Fibroblast of lung (primary cell): Measurements from ENCODE around the gene CACFD1. TPM values are rescaled to one million over a fixed set of nuclear protein-coding genes. Genes with fewer than 3 reads are reported as not detected.

Experiments used
- DNase-seq, 2 donors: peaks; one replicate each; pipeline versions ENCODE4 v3.0.0 to v3.0.0-alpha.2; 2010; ENCODE audit warnings: low read depth in 2 of 2
- H2AFZ ChIP-seq: 2 replicates; pipeline ENCODE4 v1.5.1; 2012; ENCODE audit warnings: low read length, control low read depth, inconsistent platforms
- H3K27ac ChIP-seq: 2 replicates; pipeline ENCODE4 v1.5.1; 2011; ENCODE audit warnings: low read length, control low read depth; ENCODE audit not compliant: insufficient read depth
- H3K27me3 ChIP-seq: 2 replicates; pipeline ENCODE4 v1.5.1; 2011; ENCODE audit warnings: mild to moderate bottlenecking, low read length; ENCODE audit not compliant: control insufficient read depth, insufficient read depth
- H3K36me3 ChIP-seq: 2 replicates; pipeline ENCODE4 v1.5.1; 2011; ENCODE audit warnings: low read length; ENCODE audit not compliant: control insufficient read depth, insufficient read depth
- H3K4me1 ChIP-seq: 2 replicates; pipeline ENCODE4 v1.5.1; 2011; ENCODE audit warnings: low read length; ENCODE audit not compliant: control insufficient read depth, insufficient read depth; ENCODE audit errors: extremely low read depth
- H3K4me2 ChIP-seq: 2 replicates; pipeline ENCODE4 v1.5.1; 2011; ENCODE audit warnings: low read length, control low read depth; ENCODE audit not compliant: insufficient read depth; ENCODE audit errors: extremely low read depth
- H3K4me3 ChIP-seq, 4 experiments: fragments of 200-600 bp in 1 of 4; sonication (generic) in 1 of 4; replicated peaks in 1 of 4; 2 replicates each; pipeline ENCODE4 v1.5.1; 2011 to 2016; ENCODE audit warnings: low read length in 4 of 4, low read depth in 3 of 4, mild to moderate bottlenecking in 3 of 4, control low read depth in 2 of 4, inconsistent platforms in 1 of 4, mixed read lengths in 1 of 4; ENCODE audit not compliant: insufficient read depth in 1 of 4; ENCODE audit errors: control extremely low read depth in 1 of 4
- H3K79me2 ChIP-seq: 2 replicates; pipeline ENCODE4 v1.5.1; 2012; ENCODE audit warnings: mild to moderate bottlenecking, low read length, inconsistent platforms; ENCODE audit not compliant: control insufficient read depth, insufficient read depth
- H3K9ac ChIP-seq: 2 replicates; pipeline ENCODE4 v1.5.1; 2011; ENCODE audit warnings: mild to moderate bottlenecking, low read length, control low read depth; ENCODE audit not compliant: insufficient read depth
- H3K9me3 ChIP-seq: 2 replicates; pipeline ENCODE4 v1.5.1; 2012; ENCODE audit warnings: low read depth, low read length; ENCODE audit not compliant: control insufficient read depth, insufficient read depth
- H4K20me1 ChIP-seq: 2 replicates; pipeline ENCODE4 v1.5.1; 2011; ENCODE audit warnings: low read length; ENCODE audit not compliant: control insufficient read depth, insufficient read depth; ENCODE audit errors: extremely low read depth
- EZH2 ChIP-seq: IDR thresholded peaks from 2 replicates; pipeline ENCODE4 v1.5.1; 2012; ENCODE audit warnings: low read length, control low read depth, mild to moderate bottlenecking; ENCODE audit errors: missing control alignments
- polyA plus RNA-seq, 2 donors: library from polyadenylated mRNA; depleted of rRNA in 1 of 2; stranded (reverse) in 1 of 2; unstranded in 1 of 2; fragments of >200 nt; gene quantifications; 2 replicates each; pipeline ENCODE4 v1.2.1, GENCODE V29; 2011 to 2012; ENCODE audit warnings: missing spikeins in 1 of 2
- total RNA-seq: library from RNA; depleted of rRNA; stranded (reverse); fragments of >200 nt; gene quantifications from 2 replicates; pipeline ENCODE4 v1.2.1, GENCODE V29; 2014
- TF ChIP-seq, protein P1 (sequence below), 2 donors: IDR thresholded peaks in 1 of 2; conservative IDR thresholded peaks in 1 of 2; 1 replicate in 1 of 2; 2 replicates in 1 of 2; pipeline ENCODE4 v1.5.1; 2011 to 2012; ENCODE audit warnings: low read length in 2 of 2, control low read depth in 1 of 2, inconsistent platforms in 1 of 2, low read depth in 1 of 2, mild to moderate bottlenecking in 1 of 2

The CACFD1 gene
- total and polyA plus RNA-seq, 2 donors (not counting 1 experiment from before 2014, with no cell fraction given), result 4.7 to 9.1 TPM

DNA sequence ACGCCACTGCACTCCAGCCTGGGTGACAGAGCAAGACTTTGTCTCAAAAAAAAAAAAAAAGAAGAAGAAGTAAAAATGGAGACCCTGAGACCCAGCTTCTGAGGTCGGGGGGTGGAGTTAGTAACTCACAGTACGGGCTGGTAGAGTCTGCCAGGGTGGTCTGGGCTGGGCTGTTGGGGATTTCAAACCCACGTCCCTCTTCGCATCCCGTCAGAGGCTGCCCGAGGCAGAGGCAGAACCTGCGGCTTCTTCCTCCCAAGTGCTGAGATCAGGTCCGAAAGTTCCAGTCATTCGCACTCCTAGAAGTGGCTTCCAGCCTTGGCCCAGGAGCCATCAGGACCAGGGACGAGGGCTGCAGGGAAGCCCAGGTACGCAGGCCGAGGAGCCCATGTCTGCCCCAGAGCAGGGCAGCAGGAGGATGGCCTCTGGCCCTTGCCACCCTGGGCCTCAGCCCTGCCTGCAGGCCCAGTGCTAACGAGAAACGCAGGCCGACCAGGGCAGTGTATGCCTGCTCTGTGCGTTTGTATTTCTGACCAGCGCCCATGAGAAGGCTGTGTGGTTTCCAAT is 29.0 kb downstream of the CACFD1 start:
- Histone ChIP-seq H4K20me1 (no peaks in the 10 kb centered on the region), H3K4me2 (no peak overlapping the region), H3K9ac (no peak overlapping the region), H3K27me3 (no peaks in the 10 kb centered on the region), H3K36me3 (no peaks in the 10 kb centered on the region), H3K27ac (no peak overlapping the region), H2AFZ (no peak overlapping the region), H3K9me3 (no peaks in the 10 kb centered on the region), H3K79me2 (no peaks in the 10 kb centered on the region), H3K4me3 (no peak overlapping the region), H3K4me1 (peaks cover 3% of the 10 kb centered on the region)
- TF ChIP-seq, protein P1, sequence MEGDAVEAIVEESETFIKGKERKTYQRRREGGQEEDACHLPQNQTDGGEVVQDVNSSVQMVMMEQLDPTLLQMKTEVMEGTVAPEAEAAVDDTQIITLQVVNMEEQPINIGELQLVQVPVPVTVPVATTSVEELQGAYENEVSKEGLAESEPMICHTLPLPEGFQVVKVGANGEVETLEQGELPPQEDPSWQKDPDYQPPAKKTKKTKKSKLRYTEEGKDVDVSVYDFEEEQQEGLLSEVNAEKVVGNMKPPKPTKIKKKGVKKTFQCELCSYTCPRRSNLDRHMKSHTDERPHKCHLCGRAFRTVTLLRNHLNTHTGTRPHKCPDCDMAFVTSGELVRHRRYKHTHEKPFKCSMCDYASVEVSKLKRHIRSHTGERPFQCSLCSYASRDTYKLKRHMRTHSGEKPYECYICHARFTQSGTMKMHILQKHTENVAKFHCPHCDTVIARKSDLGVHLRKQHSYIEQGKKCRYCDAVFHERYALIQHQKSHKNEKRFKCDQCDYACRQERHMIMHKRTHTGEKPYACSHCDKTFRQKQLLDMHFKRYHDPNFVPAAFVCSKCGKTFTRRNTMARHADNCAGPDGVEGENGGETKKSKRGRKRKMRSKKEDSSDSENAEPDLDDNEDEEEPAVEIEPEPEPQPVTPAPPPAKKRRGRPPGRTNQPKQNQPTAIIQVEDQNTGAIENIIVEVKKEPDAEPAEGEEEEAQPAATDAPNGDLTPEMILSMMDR (conservative IDR thresholded peaks at IDR 0.05 in 1 of 2, IDR thresholded peaks at IDR 0.05 in 1 of 2; ENCODE audit: low read depth in 1 of 2, low read length in 2 of 2), result no peak
- TF ChIP-seq EZH2, result no peak
- no peak for DNase-seq

DNA sequence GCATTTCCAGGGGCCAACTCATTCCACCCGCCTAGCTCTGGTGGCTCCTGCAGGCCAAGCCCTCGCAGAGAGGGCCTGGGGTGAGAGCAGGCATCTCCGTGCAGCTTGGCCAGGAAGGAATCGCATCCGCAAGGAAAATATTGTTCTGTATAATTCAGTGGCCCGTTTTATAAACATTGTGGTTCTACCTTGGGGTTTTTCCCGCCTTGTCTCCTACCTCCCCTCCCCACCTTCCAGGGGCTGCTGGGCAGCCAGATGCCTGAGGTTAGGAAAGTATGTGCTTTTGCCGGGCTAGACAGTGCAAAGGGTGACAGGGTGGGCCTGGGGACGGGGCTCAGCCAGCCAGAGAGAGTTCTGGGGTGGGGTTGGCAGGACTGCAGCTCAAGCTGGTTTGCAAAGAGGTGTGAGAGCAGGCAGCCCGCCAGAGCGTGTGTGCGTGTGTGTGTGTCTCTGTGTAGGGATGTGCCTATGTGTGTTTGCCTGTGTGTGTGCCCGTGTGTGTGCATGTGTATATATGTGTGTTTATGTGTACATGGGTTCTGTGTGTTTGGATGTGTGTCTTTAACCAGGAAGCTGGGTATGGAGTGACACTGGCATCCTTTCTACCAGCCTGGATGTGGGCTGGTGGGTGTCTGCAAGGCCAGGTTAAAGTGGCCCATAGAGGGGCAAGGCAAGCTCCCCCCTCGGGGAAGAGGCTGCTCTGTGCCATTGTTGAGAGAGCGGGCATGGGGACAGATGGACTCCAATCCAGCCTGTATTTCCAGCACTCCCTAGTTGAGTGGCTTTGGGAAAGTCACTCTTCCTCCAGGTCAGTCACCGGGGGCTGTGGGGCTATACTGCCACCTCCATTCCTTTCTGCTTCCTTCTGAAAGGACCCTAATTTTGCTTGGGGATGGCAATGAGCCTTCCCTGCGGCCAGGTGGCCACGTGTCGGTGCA is 29.7 kb downstream of the CACFD1 start:
- Histone ChIP-seq H3K36me3 (no peaks in the 10 kb centered on the region), H2AFZ (no peak overlapping the region), H3K27ac (no peak overlapping the region), H3K9me3 (no peaks in the 10 kb centered on the region), H3K4me3 (no peak overlapping the region), H3K4me1 (peaks cover 3% of the 10 kb centered on the region), H3K27me3 (no peaks in the 10 kb centered on the region), H3K4me2 (no peak overlapping the region), H3K9ac (no peak overlapping the region), H4K20me1 (no peaks in the 10 kb centered on the region), H3K79me2 (no peaks in the 10 kb centered on the region)
- TF ChIP-seq, protein P1 (conservative IDR thresholded peaks at IDR 0.05 in 1 of 2, IDR thresholded peaks at IDR 0.05 in 1 of 2; ENCODE audit: low read depth in 1 of 2, low read length in 2 of 2), result no peak
- TF ChIP-seq EZH2, result no peak
- peak; percentile 39 to 67 for DNase-seq

DNA sequence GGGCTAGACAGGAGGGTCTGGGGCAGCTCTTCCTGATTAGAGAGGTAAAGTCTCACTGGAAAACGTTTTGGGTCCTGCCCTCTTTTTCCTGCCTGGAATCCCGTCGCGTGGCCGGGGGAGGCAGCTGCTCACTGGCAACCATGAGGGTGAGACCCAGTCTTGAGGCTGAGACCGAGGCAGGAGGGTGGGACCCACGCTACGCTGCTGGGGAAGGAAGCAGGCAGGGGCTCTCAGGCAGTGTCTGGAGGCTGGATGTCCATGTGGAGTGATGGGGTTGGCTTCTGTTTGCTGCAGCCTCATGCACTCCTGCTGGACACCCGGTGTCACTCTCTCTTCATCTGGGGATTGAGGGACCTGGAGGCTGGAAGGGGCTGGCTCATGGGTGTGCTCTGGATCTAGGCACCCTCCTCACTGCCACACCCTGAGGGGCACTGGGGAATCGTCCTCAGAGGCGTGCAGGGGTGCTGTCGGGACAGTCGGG is 30.5 kb downstream of the CACFD1 start:
- Histone ChIP-seq H3K9me3 (no peaks in the 10 kb centered on the region), H3K9ac (no peak overlapping the region), H3K79me2 (no peaks in the 10 kb centered on the region), H2AFZ (no peak overlapping the region), H3K4me2 (no peak overlapping the region), H3K27me3 (no peaks in the 10 kb centered on the region), H3K36me3 (no peaks in the 10 kb centered on the region), H3K27ac (no peak overlapping the region), H4K20me1 (no peaks in the 10 kb centered on the region), H3K4me1 (peaks cover 3% of the 10 kb centered on the region), H3K4me3 (no peak overlapping the region)
- TF ChIP-seq EZH2, result no peak
- TF ChIP-seq, protein P1 (conservative IDR thresholded peaks at IDR 0.05 in 1 of 2, IDR thresholded peaks at IDR 0.05 in 1 of 2; ENCODE audit: low read depth in 1 of 2, low read length in 2 of 2), result no peak
- DNase-seq, result no peak
